ENCODE data around the gene FBXW8. TPM values are rescaled to one million over a fixed set of nuclear protein-coding genes. Genes with fewer than 3 reads are reported as not detected.

FBXW8 gene
- total RNA-seq, 1 experiment from 2014 or later = 24.2 TPM

DNA sequence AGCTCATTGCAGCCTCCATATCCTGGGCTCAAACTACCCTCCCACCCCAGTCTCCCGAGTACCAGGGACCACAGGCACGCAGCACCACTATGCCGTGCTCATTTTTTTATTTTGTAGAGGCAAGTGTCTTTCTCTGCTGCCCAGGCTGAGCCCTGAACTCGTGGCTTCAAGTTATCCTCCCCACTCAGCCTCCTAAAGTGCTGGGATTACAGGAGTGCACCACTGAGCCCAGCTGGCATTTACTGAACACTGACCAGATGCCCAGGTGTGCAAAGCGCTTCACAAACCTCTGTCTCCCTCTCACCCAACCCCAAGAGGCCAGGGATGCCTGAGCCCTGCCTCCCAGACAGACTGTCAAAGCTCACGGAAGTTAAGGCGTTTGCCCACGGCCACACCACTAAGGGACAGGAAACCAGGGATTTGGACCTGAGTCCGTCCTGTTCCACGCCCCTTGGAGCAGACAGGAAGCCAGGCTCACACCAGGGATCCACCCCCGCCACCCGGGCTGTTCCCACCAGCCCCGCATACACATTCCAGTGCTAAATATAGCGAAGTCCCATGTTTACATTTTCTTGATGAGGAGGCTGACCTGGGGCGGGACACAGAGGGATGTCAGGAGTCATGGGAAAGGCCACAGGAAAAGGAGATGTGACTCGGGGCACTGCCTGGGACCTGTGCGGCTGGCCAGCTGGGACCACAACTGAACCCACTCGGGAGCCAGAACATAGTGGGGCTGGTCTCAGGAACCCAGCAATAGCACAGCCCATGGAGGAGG, 137.2 kb downstream of the FBXW8 start:
- no peak for DNase-seq (ENCODE audit: unreplicated experiment)
- intact Hi-C loops (cut with micrococcal nuclease) = no loop called here
- TF ChIP-seq, protein P1, sequence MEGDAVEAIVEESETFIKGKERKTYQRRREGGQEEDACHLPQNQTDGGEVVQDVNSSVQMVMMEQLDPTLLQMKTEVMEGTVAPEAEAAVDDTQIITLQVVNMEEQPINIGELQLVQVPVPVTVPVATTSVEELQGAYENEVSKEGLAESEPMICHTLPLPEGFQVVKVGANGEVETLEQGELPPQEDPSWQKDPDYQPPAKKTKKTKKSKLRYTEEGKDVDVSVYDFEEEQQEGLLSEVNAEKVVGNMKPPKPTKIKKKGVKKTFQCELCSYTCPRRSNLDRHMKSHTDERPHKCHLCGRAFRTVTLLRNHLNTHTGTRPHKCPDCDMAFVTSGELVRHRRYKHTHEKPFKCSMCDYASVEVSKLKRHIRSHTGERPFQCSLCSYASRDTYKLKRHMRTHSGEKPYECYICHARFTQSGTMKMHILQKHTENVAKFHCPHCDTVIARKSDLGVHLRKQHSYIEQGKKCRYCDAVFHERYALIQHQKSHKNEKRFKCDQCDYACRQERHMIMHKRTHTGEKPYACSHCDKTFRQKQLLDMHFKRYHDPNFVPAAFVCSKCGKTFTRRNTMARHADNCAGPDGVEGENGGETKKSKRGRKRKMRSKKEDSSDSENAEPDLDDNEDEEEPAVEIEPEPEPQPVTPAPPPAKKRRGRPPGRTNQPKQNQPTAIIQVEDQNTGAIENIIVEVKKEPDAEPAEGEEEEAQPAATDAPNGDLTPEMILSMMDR (IDR thresholded peaks at IDR 0.05; ENCODE audit: unreplicated experiment) = no peak
- no peaks in the 10 kb centered on the region for H3K36me3 Mint-ChIP-seq (ENCODE audit: insufficient read depth, unreplicated experiment)
- no TSS peak for BruUV-seq (replicated peaks)
- H3K27ac Mint-ChIP-seq (ENCODE audit: low read depth, unreplicated experiment) = no peak overlapping the region
- ChIA-PET POLR2A (no interaction called here), CTCF (interaction anchor here (0.5 kb wide), 1 partner anchor 45 kb away, joined by 3 read pairs; no protein-coding TSS in a partner anchor)
- no peaks in the 10 kb centered on the region for H3K9me3 Mint-ChIP-seq (ENCODE audit: unreplicated experiment)
- no peak overlapping the region for H3K4me3 Mint-ChIP-seq (ENCODE audit: unreplicated experiment)
- H3K4me1 Mint-ChIP-seq (ENCODE audit: insufficient read depth, unreplicated experiment) = no peaks in the 10 kb centered on the region
- peaks cover 24% of the 10 kb centered on the region for H3K27me3 Mint-ChIP-seq (ENCODE audit: insufficient read depth, unreplicated experiment)

DNA sequence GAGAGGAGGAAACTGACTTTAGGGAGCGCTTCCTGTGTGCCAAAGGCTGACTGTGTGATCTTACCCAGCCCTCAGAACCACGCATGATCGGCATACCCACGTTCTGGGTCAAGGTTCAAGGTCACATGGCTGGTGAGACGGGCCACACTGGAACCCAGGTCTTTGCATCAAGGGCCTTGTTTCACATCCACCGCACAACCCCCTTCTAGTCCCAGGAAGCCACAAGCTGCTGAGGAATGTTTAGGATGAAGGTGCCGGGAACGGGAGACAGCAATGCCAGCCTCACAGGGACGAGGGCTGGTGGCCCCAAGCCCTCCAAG, 137.8 kb downstream of the FBXW8 start:
- Mint-ChIP-seq H3K4me1 (ENCODE audit: insufficient read depth, unreplicated experiment) (no peaks in the 10 kb centered on the region), H3K27ac (ENCODE audit: low read depth, unreplicated experiment) (no peak overlapping the region), H3K9me3 (ENCODE audit: unreplicated experiment) (no peaks in the 10 kb centered on the region), H3K36me3 (ENCODE audit: insufficient read depth, unreplicated experiment) (no peaks in the 10 kb centered on the region), H3K27me3 (ENCODE audit: insufficient read depth, unreplicated experiment) (peaks cover 30% of the 10 kb centered on the region), H3K4me3 (ENCODE audit: unreplicated experiment) (no peak overlapping the region)
- intact Hi-C loops (cut with micrococcal nuclease) = no loop called here
- TF ChIP-seq, protein P1 (IDR thresholded peaks at IDR 0.05; ENCODE audit: unreplicated experiment) = no peak
- no peak for DNase-seq (ENCODE audit: unreplicated experiment)
- CTCF ChIA-PET = no interaction called here
- BruUV-seq (replicated peaks) = no TSS peak
- POLR2A ChIA-PET = no interaction called here

DNA sequence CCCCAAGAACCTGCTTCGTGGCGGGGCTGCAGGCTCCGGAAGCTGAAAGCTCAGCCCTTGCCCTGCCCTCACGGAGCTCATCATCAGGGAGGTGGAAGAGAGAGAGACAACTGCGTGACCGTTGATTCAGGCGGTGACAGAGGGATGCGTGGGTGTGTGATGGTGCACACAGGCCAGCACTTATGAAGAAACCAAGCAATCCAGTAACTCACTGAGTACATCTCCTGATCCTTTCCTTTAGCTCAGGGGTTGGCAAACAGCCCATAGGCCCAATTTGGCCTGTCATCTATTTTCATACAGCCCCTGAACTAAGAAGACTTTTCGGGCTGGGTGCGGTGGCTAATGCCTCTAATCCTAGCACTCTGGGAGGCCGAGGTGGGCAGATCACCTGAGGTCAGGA, 138.5 kb downstream of the FBXW8 start:
- no TSS peak for BruUV-seq (replicated peaks)
- H3K9me3 Mint-ChIP-seq (ENCODE audit: unreplicated experiment) = no peaks in the 10 kb centered on the region
- peaks cover 37% of the 10 kb centered on the region for H3K27me3 Mint-ChIP-seq (ENCODE audit: insufficient read depth, unreplicated experiment)
- DNase-seq (ENCODE audit: unreplicated experiment) = no peak
- H3K4me3 Mint-ChIP-seq (ENCODE audit: unreplicated experiment) = no peak overlapping the region
- H3K36me3 Mint-ChIP-seq (ENCODE audit: insufficient read depth, unreplicated experiment) = no peaks in the 10 kb centered on the region
- intact Hi-C loops (cut with micrococcal nuclease) = no loop called here
- TF ChIP-seq, protein P1 (IDR thresholded peaks at IDR 0.05; ENCODE audit: unreplicated experiment) = no peak
- ChIA-PET POLR2A (no interaction called here), CTCF (interaction anchor here (0.7 to 1.0 kb wide), 2 partner anchors 19 to 101 kb away, joined by 3 to 5 read pairs; no protein-coding TSS in a partner anchor)
- no peaks in the 10 kb centered on the region for H3K4me1 Mint-ChIP-seq (ENCODE audit: insufficient read depth, unreplicated experiment)
- H3K27ac Mint-ChIP-seq (ENCODE audit: low read depth, unreplicated experiment) = no peak overlapping the region

DNA sequence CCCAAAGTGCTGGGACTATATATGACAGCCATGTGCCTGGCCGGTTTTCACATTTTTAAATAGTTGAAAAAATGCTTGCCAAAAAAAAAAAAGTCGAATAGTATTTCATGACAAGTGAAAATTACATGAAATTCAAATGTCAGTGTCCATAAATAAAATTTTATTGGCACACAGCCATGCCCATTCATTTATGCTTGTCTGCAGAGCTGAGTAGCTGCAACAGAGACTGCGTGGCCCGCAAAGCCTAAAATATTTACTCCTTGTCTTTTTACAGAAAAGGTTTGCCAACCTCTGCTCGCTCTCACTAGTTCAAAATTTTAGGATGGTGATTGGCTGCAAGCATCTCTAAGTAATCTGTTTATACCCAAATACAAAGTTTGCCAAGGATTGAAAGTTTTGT, 139.3 kb downstream of the FBXW8 start:
- no peaks in the 10 kb centered on the region for H3K4me1 Mint-ChIP-seq (ENCODE audit: insufficient read depth, unreplicated experiment)
- no peaks in the 10 kb centered on the region for H3K9me3 Mint-ChIP-seq (ENCODE audit: unreplicated experiment)
- intact Hi-C loops (cut with micrococcal nuclease) = no loop called here
- CTCF ChIA-PET = interaction anchor here (0.6 kb wide), 2 partner anchors 172 to 1477 kb away, joined by 3 to 5 read pairs; no protein-coding TSS in a partner anchor
- H3K27ac Mint-ChIP-seq (ENCODE audit: low read depth, unreplicated experiment) = no peak overlapping the region
- H3K27me3 Mint-ChIP-seq (ENCODE audit: insufficient read depth, unreplicated experiment) = peaks cover 45% of the 10 kb centered on the region
- no TSS peak for BruUV-seq (replicated peaks)
- H3K36me3 Mint-ChIP-seq (ENCODE audit: insufficient read depth, unreplicated experiment) = no peaks in the 10 kb centered on the region
- no peak for DNase-seq (ENCODE audit: unreplicated experiment)
- no peak overlapping the region for H3K4me3 Mint-ChIP-seq (ENCODE audit: unreplicated experiment)
- TF ChIP-seq, protein P1 (IDR thresholded peaks at IDR 0.05; ENCODE audit: unreplicated experiment) = no peak
- POLR2A ChIA-PET = interaction anchor here (0.6 to 0.7 kb wide), 3 partner anchors 246 to 648 kb away, joined by 3 to 4 read pairs (median 3); no protein-coding TSS in a partner anchor

Data from MCF 10A (cell line).